GM18907 (cell line): ENCODE results near the gene DET1.
"Not testable (repeated sequence)": the region's sequence is repeated elsewhere in the genome, so short reads cannot be mapped to it uniquely, and the experiment has no call there.

Experiments
- ATAC-seq: cut with Tn5 transposase; IDR thresholded peaks from one replicate; pipeline ENCODE4 v1.9.1; 2021; ENCODE audit warnings: mild to moderate bottlenecking, moderate library complexity; ENCODE audit not compliant: unreplicated experiment

DET1 gene

GRCh38 chr15:88498996-88499395 is 47.5 kb downstream of the DET1 start:
- ATAC-seq = no peak

- no peak for ATAC-seq
Observed at GRCh38 chr15:88497109-88497765, 49.2 kb downstream of the DET1 start.

GRCh38 chr15:88493844-88494243 is 52.6 kb downstream of the DET1 start:
- no peak for ATAC-seq

GRCh38 chr15:88491158-88491557 is 55.3 kb downstream of the DET1 start:
- no peak for ATAC-seq

- ATAC-seq = no peak
Observed at GRCh38 chr15:88490036-88490435, 56.4 kb downstream of the DET1 start.

- ATAC-seq = no peak
Observed at GRCh38 chr15:88489321-88489720, 57.2 kb downstream of the DET1 start.

GRCh38 chr15:88487796-88488523 is 58.5 kb downstream of the DET1 start:
- no peak for ATAC-seq

GRCh38 chr15:88487178-88487795 is 59.2 kb downstream of the DET1 start:
- ATAC-seq = no peak

- ATAC-seq = no peak
Observed at GRCh38 chr15:88484682-88485331, 61.7 kb downstream of the DET1 start.

- ATAC-seq = no peak
Observed at GRCh38 chr15:88482263-88482662, 64.2 kb downstream of the DET1 start.

- ATAC-seq = no peak
Observed at GRCh38 chr15:88480981-88481380, 65.5 kb downstream of the DET1 start.

- no peak for ATAC-seq
Observed at GRCh38 chr15:88479169-88479568, 67.3 kb downstream of the DET1 start.

- no peak for ATAC-seq
Observed at GRCh38 chr15:88477904-88478303, 68.6 kb downstream of the DET1 start.

- ATAC-seq = no peak
Observed at GRCh38 chr15:88477126-88477525, 69.4 kb downstream of the DET1 start.

GRCh38 chr15:88476635-88477060 is 69.8 kb downstream of the DET1 start:
- no peak for ATAC-seq

- ATAC-seq = not testable (repeated sequence)
Observed at GRCh38 chr15:88473661-88474293, 72.7 kb downstream of the DET1 start.

- no peak for ATAC-seq
Observed at GRCh38 chr15:88472225-88472624, 74.3 kb downstream of the DET1 start.

GRCh38 chr15:88470625-88471372 is 75.7 kb downstream of the DET1 start:
- ATAC-seq = no peak

- ATAC-seq = no peak
Observed at GRCh38 chr15:88469321-88469720, 77.2 kb downstream of the DET1 start.

GRCh38 chr15:88468721-88469120 is 77.8 kb downstream of the DET1 start:
- not testable (repeated sequence) for ATAC-seq
